Measurements from ENCODE around the gene MYOC.
"Not testable (repeated sequence)": the region's sequence is repeated elsewhere in the genome, so short reads cannot be mapped to it uniquely, and the experiment has no call there.

DNA sequence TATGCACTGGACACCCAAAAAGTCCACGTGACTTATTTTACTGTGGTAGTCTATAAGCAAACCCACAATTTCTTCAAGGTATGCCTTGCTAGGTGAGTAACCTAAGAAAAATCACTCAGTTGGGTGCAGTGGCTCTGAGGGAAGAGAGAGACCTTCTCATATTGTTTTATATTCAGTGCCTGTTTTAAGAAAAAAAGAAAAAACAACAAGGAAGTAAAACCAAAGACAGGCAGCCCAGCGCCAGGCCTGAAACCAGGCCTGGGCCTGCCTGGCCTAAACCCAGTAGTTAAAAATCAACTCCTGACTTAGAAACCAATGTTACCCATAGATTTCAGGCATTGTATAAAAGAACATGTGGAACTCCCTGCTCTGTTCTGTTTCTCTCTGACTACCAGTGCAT is 52.2 kb downstream of the MYOC start:
- not testable (repeated sequence) for TF ChIP-seq POLR2A (IDR thresholded peaks at IDR 0.05)
- TF ChIP-seq, protein P1, sequence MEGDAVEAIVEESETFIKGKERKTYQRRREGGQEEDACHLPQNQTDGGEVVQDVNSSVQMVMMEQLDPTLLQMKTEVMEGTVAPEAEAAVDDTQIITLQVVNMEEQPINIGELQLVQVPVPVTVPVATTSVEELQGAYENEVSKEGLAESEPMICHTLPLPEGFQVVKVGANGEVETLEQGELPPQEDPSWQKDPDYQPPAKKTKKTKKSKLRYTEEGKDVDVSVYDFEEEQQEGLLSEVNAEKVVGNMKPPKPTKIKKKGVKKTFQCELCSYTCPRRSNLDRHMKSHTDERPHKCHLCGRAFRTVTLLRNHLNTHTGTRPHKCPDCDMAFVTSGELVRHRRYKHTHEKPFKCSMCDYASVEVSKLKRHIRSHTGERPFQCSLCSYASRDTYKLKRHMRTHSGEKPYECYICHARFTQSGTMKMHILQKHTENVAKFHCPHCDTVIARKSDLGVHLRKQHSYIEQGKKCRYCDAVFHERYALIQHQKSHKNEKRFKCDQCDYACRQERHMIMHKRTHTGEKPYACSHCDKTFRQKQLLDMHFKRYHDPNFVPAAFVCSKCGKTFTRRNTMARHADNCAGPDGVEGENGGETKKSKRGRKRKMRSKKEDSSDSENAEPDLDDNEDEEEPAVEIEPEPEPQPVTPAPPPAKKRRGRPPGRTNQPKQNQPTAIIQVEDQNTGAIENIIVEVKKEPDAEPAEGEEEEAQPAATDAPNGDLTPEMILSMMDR (IDR thresholded peaks at IDR 0.05) = not testable (repeated sequence)

All from thyroid gland (tissue), 4 donors.